Fibroblast of lung (primary cell): ENCODE data around the gene ASAP2. TPM values are rescaled to one million over a fixed set of nuclear protein-coding genes. Genes with fewer than 3 reads are reported as not detected.
A peak's percentile ranks its signal among the peaks of the same experiment; 100 is the strongest.

Experiments
- DNase-seq, 2 donors: peaks; one replicate each; pipeline versions ENCODE4 v3.0.0 to v3.0.0-alpha.2; 2010; ENCODE audit warnings: low read depth in 2 of 2
- H2AFZ ChIP-seq: 2 replicates; pipeline ENCODE4 v1.5.1; 2012; ENCODE audit warnings: low read length, control low read depth, inconsistent platforms
- H3K27ac ChIP-seq: 2 replicates; pipeline ENCODE4 v1.5.1; 2011; ENCODE audit warnings: low read length, control low read depth; ENCODE audit not compliant: insufficient read depth
- H3K27me3 ChIP-seq: 2 replicates; pipeline ENCODE4 v1.5.1; 2011; ENCODE audit warnings: mild to moderate bottlenecking, low read length; ENCODE audit not compliant: control insufficient read depth, insufficient read depth
- H3K36me3 ChIP-seq: 2 replicates; pipeline ENCODE4 v1.5.1; 2011; ENCODE audit warnings: low read length; ENCODE audit not compliant: control insufficient read depth, insufficient read depth
- H3K4me1 ChIP-seq: 2 replicates; pipeline ENCODE4 v1.5.1; 2011; ENCODE audit warnings: low read length; ENCODE audit not compliant: control insufficient read depth, insufficient read depth; ENCODE audit errors: extremely low read depth
- H3K4me2 ChIP-seq: 2 replicates; pipeline ENCODE4 v1.5.1; 2011; ENCODE audit warnings: low read length, control low read depth; ENCODE audit not compliant: insufficient read depth; ENCODE audit errors: extremely low read depth
- H3K4me3 ChIP-seq, 4 experiments: fragments of 200-600 bp in 1 of 4; sonication (generic) in 1 of 4; replicated peaks in 1 of 4; 2 replicates each; pipeline ENCODE4 v1.5.1; 2011 to 2016; ENCODE audit warnings: low read length in 4 of 4, low read depth in 3 of 4, mild to moderate bottlenecking in 3 of 4, control low read depth in 2 of 4, inconsistent platforms in 1 of 4, mixed read lengths in 1 of 4; ENCODE audit not compliant: insufficient read depth in 1 of 4; ENCODE audit errors: control extremely low read depth in 1 of 4
- H3K79me2 ChIP-seq: 2 replicates; pipeline ENCODE4 v1.5.1; 2012; ENCODE audit warnings: mild to moderate bottlenecking, low read length, inconsistent platforms; ENCODE audit not compliant: control insufficient read depth, insufficient read depth
- H3K9ac ChIP-seq: 2 replicates; pipeline ENCODE4 v1.5.1; 2011; ENCODE audit warnings: mild to moderate bottlenecking, low read length, control low read depth; ENCODE audit not compliant: insufficient read depth
- H3K9me3 ChIP-seq: 2 replicates; pipeline ENCODE4 v1.5.1; 2012; ENCODE audit warnings: low read depth, low read length; ENCODE audit not compliant: control insufficient read depth, insufficient read depth
- H4K20me1 ChIP-seq: 2 replicates; pipeline ENCODE4 v1.5.1; 2011; ENCODE audit warnings: low read length; ENCODE audit not compliant: control insufficient read depth, insufficient read depth; ENCODE audit errors: extremely low read depth
- EZH2 ChIP-seq: IDR thresholded peaks from 2 replicates; pipeline ENCODE4 v1.5.1; 2012; ENCODE audit warnings: low read length, control low read depth, mild to moderate bottlenecking; ENCODE audit errors: missing control alignments
- polyA plus RNA-seq, 2 donors: library from polyadenylated mRNA; depleted of rRNA in 1 of 2; stranded (reverse) in 1 of 2; unstranded in 1 of 2; fragments of >200 nt; gene quantifications; 2 replicates each; pipeline ENCODE4 v1.2.1, GENCODE V29; 2011 to 2012; ENCODE audit warnings: missing spikeins in 1 of 2
- total RNA-seq: library from RNA; depleted of rRNA; stranded (reverse); fragments of >200 nt; gene quantifications from 2 replicates; pipeline ENCODE4 v1.2.1, GENCODE V29; 2014
- TF ChIP-seq, protein P1 (sequence below), 2 donors: IDR thresholded peaks in 1 of 2; conservative IDR thresholded peaks in 1 of 2; 1 replicate in 1 of 2; 2 replicates in 1 of 2; pipeline ENCODE4 v1.5.1; 2011 to 2012; ENCODE audit warnings: low read length in 2 of 2, control low read depth in 1 of 2, inconsistent platforms in 1 of 2, low read depth in 1 of 2, mild to moderate bottlenecking in 1 of 2

Gene ASAP2
- total and polyA plus RNA-seq, 2 donors (not counting 1 experiment from before 2014, with no cell fraction given), result 19.2 to 19.9 TPM

GRCh38 chr2:9379391-9379755, 172.8 kb downstream of the ASAP2 start:
- peaks cover 9% of the 10 kb centered on the region for H3K36me3 ChIP-seq
- TF ChIP-seq, protein P1, sequence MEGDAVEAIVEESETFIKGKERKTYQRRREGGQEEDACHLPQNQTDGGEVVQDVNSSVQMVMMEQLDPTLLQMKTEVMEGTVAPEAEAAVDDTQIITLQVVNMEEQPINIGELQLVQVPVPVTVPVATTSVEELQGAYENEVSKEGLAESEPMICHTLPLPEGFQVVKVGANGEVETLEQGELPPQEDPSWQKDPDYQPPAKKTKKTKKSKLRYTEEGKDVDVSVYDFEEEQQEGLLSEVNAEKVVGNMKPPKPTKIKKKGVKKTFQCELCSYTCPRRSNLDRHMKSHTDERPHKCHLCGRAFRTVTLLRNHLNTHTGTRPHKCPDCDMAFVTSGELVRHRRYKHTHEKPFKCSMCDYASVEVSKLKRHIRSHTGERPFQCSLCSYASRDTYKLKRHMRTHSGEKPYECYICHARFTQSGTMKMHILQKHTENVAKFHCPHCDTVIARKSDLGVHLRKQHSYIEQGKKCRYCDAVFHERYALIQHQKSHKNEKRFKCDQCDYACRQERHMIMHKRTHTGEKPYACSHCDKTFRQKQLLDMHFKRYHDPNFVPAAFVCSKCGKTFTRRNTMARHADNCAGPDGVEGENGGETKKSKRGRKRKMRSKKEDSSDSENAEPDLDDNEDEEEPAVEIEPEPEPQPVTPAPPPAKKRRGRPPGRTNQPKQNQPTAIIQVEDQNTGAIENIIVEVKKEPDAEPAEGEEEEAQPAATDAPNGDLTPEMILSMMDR (conservative IDR thresholded peaks at IDR 0.05 in 1 of 2, IDR thresholded peaks at IDR 0.05 in 1 of 2; ENCODE audit: low read depth in 1 of 2, low read length in 2 of 2), result no peak
- no peak for TF ChIP-seq EZH2
- H3K79me2 ChIP-seq, result no peaks in the 10 kb centered on the region
- no peak overlapping the region for H3K4me3 ChIP-seq
- no peak for DNase-seq
- no peak overlapping the region for H3K27ac ChIP-seq
- no peak overlapping the region for H3K4me2 ChIP-seq
- H3K9ac ChIP-seq, result no peak overlapping the region
- no peaks in the 10 kb centered on the region for H3K27me3 ChIP-seq
- H4K20me1 ChIP-seq, result no peaks in the 10 kb centered on the region
- H3K9me3 ChIP-seq, result no peaks in the 10 kb centered on the region
- H2AFZ ChIP-seq, result no peak overlapping the region
- peaks cover 30% of the 10 kb centered on the region for H3K4me1 ChIP-seq

GRCh38 chr2:9380702-9381628, 174.4 kb downstream of the ASAP2 start:
- no peak for TF ChIP-seq EZH2
- TF ChIP-seq, protein P1 (conservative IDR thresholded peaks at IDR 0.05 in 1 of 2, IDR thresholded peaks at IDR 0.05 in 1 of 2; ENCODE audit: low read depth in 1 of 2, low read length in 2 of 2), result no peak
- Histone ChIP-seq H3K4me2 (peak overlapping the region; percentile 69), H3K9ac (no peak overlapping the region), H3K4me1 (peaks cover 30% of the 10 kb centered on the region), H4K20me1 (no peaks in the 10 kb centered on the region), H3K4me3 (no peak overlapping the region), H3K27ac (peak overlapping the region; percentile 53), H3K79me2 (no peaks in the 10 kb centered on the region), H3K9me3 (no peaks in the 10 kb centered on the region), H2AFZ (no peak overlapping the region), H3K36me3 (peaks cover 10% of the 10 kb centered on the region), H3K27me3 (no peaks in the 10 kb centered on the region)
- peak; percentile 92 to 94 for DNase-seq

- H3K27ac ChIP-seq, result no peak overlapping the region
- no peaks in the 10 kb centered on the region for H4K20me1 ChIP-seq
- peaks cover 24% of the 10 kb centered on the region for H3K4me1 ChIP-seq
- no peak overlapping the region for H3K4me3 ChIP-seq
- TF ChIP-seq, protein P1 (conservative IDR thresholded peaks at IDR 0.05 in 1 of 2, IDR thresholded peaks at IDR 0.05 in 1 of 2; ENCODE audit: low read depth in 1 of 2, low read length in 2 of 2), result no peak
- TF ChIP-seq EZH2, result no peak
- no peaks in the 10 kb centered on the region for H3K79me2 ChIP-seq
- H3K27me3 ChIP-seq, result no peaks in the 10 kb centered on the region
- H3K9me3 ChIP-seq, result no peaks in the 10 kb centered on the region
- H3K4me2 ChIP-seq, result no peak overlapping the region
- H3K36me3 ChIP-seq, result peaks cover 14% of the 10 kb centered on the region
- no peak overlapping the region for H2AFZ ChIP-seq
- no peak overlapping the region for H3K9ac ChIP-seq
- peak in 1 of 2 donors; percentile 67 for DNase-seq
Observed at GRCh38 chr2:9382604-9383235, 176.1 kb downstream of the ASAP2 start.
